Measurements from ENCODE around the gene SRRT.

The SRRT gene

DNA sequence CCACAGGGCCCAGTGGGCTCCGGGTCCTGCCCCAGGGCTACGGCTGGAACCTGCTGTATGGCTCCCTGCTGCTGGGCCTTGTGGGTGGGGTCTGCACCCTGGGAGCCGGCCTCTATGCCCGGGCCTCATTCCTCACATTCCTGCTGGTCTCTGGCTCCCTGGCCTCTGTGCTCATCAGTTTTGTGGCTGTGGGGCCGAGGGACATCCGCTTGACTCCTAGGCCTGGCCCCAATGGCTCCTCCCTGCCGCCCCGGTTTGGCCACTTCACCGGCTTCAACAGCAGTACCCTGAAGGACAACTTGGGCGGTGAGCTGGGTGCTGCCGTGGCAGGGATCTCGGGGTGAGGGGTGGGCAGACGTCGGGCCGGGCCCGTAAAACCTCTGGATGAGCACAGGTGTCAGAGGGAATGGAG lies 18.0 kb upstream of the SRRT start:
- DNase-seq: no peak

- no peak for DNase-seq
Observed at GRCh38 chr7:100859856-100860255, 15.0 kb upstream of the SRRT start.

DNA sequence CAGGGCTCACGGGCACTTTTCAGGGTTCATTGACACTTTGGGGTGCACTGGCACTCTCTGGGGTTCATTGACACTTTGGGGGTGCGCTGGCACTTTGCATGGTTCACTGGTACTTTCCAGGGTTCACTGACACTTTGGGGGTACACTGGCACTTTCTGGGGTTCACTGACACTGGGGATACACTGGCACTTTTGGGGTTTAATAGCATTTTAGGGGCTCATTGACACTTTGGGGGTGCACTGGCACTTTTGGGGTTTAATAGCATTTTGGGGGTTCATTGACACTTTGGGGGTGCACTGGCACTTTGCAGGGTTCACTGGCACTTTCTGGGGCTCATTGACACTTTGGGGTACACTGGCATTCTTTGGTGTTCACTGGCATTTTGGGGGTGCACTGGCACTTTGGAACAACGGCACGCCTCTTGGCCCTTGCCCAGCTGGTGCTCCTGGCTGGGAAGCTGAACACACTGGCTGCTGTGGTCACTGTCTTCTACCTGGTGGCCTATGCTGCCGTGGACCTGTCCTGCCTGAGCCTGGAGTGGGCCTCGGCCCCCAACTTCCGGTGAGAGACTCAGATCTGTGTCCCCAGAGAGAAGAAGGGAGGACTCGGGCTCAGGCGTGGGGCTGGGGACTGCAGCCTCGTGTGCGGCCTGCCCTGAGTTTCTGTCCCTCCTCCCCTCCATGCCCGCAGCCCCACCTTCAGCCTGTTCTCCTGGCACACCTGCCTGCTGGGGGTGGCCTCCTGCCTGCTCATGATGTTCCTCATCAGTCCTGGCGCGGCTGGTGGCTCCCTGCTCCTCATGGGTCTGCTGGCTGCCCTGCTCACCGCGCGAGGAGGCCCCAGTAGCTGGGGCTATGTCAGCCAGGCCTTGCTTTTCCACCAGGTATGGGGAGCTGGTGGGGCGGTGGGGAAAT lies 13.9 kb upstream of the SRRT start:
- DNase-seq: no peak

DNA sequence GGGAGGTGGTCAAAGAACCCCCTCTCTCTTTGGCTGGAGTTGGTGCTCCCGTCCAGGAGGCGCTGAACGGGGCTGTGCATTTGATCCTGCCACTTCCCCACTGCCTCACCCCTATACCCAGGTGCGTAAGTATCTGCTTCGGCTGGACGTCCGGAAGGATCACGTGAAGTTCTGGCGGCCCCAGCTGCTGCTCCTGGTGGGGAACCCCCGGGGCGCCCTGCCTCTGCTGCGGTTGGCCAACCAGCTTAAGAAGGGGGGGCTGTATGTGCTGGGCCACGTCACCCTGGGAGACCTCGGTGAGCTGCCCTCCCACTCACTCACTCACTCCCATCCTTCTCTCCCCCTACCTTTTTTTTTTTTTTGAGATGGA lies 13.3 kb upstream of the SRRT start:
- no peak for DNase-seq

GRCh38 chr7:100863406-100863950 lies 11.4 kb upstream of the SRRT start:
- DNase-seq: no peak

GRCh38 chr7:100864263-100864845 lies 10.5 kb upstream of the SRRT start:
- DNase-seq: no peak

- peak; percentile 29 for DNase-seq
Observed at GRCh38 chr7:100865372-100865911, 9.5 kb upstream of the SRRT start.

DNA sequence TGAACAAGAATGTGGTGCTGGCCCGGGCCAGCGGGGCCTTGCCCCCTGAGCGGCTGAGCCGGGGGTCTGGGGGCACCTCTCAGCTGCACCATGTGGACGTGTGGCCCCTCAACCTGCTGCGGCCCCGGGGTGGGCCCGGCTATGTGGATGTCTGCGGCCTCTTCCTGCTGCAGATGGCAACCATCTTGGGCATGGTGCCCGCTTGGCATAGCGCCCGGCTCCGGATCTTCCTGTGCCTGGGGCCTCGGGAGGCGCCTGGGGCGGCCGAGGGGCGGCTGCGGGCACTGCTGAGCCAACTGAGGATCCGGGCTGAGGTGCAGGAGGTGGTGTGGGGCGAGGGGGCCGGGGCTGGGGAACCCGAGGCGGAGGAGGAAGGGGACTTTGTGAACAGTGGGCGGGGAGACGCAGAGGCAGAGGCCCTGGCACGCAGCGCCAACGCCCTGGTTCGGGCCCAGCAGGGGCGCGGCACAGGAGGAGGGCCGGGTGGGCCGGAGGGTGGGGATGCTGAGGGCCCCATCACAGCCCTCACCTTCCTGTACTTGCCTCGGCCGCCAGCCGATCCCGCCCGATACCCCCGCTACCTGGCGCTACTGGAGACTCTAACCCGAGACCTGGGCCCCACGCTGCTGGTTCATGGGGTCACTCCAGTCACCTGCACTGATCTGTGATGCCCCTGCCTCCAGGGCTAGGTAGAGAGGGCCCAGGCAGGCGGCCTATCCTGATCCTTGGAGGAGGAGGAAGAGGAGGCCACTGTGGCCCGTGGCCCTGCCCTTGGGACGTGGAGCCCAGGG lies 8.8 kb upstream of the SRRT start:
- DNase-seq: peak; percentile 76

DNA sequence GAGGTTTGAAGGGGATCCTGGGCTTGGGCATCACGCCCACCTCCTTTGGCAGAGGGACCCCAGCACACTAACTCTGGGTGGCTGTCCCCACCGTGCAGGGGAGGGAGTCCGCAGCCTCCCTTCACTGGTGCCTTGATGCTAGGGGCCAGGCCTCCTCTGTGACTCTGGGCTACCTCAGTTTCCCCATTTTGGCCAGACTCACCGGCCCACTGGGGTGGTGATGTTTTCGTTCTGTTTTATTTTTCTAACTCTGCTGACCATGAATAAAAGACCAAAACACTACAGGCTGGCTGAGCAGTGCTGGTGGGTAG lies 8.2 kb upstream of the SRRT start:
- DNase-seq: no peak

DNA sequence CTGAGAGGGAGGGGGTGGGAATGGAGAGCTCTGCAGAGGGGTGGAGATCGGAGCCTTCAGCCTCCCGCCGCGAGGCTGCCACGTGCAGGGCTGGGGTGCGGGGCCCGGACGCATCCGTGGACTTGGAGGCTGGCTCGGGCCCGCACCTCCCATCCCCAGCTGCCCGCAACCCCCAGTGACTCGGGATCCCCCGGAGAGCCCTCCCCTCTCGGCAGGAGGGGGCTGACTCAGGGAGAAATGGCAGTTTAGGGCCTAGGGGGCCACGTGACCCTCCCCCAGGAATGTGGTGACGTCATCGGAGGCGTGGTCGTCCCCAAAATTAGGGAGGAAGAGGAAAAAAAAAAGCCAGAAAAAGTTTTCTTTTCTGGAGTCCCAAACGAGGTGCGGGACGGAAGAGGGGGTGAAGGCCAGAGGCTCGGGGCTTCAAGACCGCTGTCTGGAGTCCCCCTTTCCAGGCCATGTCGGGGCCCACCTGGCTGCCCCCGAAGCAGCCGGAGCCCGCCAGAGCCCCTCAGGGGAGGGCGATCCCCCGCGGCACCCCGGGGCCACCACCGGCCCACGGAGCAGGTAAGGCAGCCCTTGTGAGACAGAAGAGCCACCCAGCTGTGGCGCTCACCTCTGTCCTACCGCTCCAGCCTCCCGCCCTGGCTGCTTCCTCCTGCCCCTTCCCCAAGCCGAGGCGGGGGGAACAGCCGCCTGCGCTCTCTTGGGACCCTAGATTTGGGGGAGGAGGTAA lies 7.7 kb upstream of the SRRT start, which contains the start of gene TRIP6:
TRIP6 (plus strand) TSS at position 348 of the 736 bp plus-strand sequence; CDS start at position 459, 111 bp downstream.
- peak; percentile 23 for DNase-seq

GRCh38 chr7:100867776-100868485 lies 7.0 kb upstream of the SRRT start:
- no peak for DNase-seq

GRCh38 chr7:100873599-100874299 lies 1.2 kb upstream of the SRRT start:
- DNase-seq: no peak

DNA sequence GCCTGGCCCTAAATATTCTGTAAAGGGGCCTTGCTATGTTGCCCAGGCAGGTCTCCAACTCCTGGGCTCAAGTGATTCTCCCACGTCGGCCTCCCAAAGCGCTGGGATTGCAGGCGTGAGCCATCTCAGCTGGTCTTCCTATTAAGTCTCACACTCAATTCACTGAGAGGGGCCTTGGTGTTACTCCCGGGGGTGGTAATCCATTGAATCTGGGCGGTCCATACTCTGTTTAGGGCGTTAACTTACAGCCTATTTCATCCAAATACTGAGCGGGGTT lies 665 bp upstream of the SRRT start:
- no peak for DNase-seq

DNA sequence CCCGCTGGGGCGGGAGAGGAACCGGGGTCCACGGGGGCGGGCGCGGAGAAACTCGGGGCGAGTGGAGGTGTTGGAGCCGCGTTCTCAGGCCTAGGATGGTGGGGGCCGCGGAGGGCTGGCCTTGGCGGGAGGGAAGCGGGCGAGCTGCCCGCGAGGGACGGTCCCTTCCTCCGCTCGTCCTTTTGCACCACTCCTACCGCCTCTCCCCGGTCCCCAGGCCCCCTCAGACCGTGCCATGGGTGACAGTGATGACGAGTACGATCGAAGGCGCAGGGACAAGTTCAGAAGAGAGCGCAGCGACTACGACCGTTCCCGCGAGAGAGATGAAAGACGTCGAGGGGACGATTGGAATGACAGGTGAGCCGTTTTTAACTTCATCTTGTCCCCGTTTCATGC lies 451 bp downstream of the SRRT start:
- no peak for DNase-seq

DNA sequence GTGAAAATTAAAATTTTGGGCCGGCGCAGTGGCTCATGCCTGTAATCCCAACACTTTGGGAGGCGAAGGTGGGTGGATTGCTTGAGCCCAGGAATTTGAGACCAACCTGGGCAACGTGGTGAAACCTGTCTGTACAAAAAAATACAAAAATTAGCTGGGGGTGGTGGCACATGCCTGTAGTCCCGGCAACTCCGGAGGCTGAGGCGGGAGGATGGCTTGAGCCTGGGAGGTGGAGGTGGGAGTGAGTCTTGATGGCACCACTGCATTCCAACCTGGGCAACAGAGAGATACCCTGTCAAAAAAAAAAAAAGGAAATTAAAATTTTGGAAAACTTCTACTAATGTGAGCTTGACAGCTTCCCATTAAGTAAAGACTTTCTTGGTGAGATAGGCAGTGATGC lies 3.1 kb downstream of the SRRT start:
- no peak for DNase-seq

DNA sequence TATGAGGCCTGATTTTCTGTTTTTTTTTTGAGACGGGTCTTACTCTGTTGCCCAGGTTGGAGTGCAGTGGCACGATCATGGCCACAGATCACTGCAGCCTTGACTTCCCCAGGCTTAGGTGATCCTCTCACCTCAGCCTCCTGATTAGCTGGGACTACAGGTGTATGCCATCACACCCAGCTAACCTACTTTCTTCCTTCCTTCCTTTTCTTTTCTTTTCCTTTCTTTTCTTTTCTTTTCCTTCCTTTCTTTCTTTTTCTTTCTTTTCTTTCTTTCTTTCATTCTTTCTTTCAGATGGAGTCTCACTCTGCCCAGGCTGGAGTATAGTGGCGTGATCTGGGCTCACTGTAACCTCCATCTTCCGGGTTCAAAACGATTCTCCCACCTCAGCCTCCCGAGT lies 3.8 kb downstream of the SRRT start:
- DNase-seq: no peak

- no peak for DNase-seq
Observed at GRCh38 chr7:100879685-100880261, 4.9 kb downstream of the SRRT start.

- no peak for DNase-seq
Observed at GRCh38 chr7:100880645-100881044, 5.7 kb downstream of the SRRT start.

GRCh38 chr7:100881136-100881535 lies 6.2 kb downstream of the SRRT start:
- no peak for DNase-seq

DNA sequence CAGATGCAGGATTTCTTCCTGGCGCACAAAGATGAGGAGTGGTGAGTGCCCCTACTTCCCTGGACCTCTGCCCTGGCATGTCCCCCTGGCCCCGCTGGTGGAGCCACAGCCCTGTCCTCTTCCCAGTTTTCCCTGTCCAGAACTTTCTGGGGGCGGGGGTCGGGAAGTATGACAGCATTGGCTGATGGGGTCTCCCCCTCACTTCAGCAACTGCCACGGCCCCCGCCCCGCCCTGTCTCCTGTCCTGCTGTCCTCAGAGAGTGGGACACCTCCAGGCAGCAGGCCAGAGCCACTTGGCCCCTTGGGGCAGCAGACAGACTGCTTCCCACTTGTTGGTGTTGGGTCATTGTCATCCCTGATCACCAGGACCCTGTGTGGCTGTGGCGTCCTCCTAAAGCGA lies 7.3 kb downstream of the SRRT start:
- no peak for DNase-seq

All from DMS 273 treated with DMSO at 0.1 percent for 48 hours (cell line).